Measurements from ENCODE around the gene SDK2. TPM values are rescaled to one million over a fixed set of nuclear protein-coding genes. Genes with fewer than 3 reads are reported as not detected.

Gene SDK2
- total and polyA plus RNA-seq, 9 of the 15 experiments (the other 6 are each of a cell fraction or from before 2014, with no cell fraction given) = 0.04 TPM; not detected in 8

DNA sequence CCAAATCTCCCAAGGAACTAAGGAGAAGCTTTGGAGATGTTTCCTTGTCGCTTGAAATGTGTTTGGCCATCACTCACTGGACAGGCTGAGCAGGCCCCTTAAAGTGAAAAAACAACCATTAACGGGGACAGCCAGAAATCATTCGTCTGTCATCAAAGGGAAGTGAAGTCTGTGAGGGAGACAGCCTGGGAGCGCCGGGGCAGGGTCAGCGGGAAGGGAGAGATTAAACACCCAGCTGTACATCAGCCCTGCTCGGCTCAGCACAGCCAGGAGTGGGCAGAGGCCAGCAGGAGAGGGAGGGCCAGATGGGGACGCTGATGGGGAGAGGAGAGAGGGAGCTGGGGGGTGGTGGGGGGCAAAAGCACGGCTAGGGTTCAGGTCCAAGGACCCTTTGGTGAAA, 105.1 kb downstream of the SDK2 start (continued):
- TF ChIP-seq, protein P1, sequence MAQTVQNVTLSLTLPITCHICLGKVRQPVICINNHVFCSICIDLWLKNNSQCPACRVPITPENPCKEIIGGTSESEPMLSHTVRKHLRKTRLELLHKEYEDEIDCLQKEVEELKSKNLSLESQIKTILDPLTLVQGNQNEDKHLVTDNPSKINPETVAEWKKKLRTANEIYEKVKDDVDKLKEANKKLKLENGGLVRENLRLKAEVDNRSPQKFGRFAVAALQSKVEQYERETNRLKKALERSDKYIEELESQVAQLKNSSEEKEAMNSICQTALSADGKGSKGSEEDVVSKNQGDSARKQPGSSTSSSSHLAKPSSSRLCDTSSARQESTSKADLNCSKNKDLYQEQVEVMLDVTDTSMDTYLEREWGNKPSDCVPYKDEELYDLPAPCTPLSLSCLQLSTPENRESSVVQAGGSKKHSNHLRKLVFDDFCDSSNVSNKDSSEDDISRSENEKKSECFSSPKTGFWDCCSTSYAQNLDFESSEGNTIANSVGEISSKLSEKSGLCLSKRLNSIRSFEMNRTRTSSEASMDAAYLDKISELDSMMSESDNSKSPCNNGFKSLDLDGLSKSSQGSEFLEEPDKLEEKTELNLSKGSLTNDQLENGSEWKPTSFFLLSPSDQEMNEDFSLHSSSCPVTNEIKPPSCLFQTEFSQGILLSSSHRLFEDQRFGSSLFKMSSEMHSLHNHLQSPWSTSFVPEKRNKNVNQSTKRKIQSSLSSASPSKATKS (CRISPR knock-in tag; IDR thresholded peaks at IDR 0.05) = no peak
- TF ChIP-seq, protein P2, sequence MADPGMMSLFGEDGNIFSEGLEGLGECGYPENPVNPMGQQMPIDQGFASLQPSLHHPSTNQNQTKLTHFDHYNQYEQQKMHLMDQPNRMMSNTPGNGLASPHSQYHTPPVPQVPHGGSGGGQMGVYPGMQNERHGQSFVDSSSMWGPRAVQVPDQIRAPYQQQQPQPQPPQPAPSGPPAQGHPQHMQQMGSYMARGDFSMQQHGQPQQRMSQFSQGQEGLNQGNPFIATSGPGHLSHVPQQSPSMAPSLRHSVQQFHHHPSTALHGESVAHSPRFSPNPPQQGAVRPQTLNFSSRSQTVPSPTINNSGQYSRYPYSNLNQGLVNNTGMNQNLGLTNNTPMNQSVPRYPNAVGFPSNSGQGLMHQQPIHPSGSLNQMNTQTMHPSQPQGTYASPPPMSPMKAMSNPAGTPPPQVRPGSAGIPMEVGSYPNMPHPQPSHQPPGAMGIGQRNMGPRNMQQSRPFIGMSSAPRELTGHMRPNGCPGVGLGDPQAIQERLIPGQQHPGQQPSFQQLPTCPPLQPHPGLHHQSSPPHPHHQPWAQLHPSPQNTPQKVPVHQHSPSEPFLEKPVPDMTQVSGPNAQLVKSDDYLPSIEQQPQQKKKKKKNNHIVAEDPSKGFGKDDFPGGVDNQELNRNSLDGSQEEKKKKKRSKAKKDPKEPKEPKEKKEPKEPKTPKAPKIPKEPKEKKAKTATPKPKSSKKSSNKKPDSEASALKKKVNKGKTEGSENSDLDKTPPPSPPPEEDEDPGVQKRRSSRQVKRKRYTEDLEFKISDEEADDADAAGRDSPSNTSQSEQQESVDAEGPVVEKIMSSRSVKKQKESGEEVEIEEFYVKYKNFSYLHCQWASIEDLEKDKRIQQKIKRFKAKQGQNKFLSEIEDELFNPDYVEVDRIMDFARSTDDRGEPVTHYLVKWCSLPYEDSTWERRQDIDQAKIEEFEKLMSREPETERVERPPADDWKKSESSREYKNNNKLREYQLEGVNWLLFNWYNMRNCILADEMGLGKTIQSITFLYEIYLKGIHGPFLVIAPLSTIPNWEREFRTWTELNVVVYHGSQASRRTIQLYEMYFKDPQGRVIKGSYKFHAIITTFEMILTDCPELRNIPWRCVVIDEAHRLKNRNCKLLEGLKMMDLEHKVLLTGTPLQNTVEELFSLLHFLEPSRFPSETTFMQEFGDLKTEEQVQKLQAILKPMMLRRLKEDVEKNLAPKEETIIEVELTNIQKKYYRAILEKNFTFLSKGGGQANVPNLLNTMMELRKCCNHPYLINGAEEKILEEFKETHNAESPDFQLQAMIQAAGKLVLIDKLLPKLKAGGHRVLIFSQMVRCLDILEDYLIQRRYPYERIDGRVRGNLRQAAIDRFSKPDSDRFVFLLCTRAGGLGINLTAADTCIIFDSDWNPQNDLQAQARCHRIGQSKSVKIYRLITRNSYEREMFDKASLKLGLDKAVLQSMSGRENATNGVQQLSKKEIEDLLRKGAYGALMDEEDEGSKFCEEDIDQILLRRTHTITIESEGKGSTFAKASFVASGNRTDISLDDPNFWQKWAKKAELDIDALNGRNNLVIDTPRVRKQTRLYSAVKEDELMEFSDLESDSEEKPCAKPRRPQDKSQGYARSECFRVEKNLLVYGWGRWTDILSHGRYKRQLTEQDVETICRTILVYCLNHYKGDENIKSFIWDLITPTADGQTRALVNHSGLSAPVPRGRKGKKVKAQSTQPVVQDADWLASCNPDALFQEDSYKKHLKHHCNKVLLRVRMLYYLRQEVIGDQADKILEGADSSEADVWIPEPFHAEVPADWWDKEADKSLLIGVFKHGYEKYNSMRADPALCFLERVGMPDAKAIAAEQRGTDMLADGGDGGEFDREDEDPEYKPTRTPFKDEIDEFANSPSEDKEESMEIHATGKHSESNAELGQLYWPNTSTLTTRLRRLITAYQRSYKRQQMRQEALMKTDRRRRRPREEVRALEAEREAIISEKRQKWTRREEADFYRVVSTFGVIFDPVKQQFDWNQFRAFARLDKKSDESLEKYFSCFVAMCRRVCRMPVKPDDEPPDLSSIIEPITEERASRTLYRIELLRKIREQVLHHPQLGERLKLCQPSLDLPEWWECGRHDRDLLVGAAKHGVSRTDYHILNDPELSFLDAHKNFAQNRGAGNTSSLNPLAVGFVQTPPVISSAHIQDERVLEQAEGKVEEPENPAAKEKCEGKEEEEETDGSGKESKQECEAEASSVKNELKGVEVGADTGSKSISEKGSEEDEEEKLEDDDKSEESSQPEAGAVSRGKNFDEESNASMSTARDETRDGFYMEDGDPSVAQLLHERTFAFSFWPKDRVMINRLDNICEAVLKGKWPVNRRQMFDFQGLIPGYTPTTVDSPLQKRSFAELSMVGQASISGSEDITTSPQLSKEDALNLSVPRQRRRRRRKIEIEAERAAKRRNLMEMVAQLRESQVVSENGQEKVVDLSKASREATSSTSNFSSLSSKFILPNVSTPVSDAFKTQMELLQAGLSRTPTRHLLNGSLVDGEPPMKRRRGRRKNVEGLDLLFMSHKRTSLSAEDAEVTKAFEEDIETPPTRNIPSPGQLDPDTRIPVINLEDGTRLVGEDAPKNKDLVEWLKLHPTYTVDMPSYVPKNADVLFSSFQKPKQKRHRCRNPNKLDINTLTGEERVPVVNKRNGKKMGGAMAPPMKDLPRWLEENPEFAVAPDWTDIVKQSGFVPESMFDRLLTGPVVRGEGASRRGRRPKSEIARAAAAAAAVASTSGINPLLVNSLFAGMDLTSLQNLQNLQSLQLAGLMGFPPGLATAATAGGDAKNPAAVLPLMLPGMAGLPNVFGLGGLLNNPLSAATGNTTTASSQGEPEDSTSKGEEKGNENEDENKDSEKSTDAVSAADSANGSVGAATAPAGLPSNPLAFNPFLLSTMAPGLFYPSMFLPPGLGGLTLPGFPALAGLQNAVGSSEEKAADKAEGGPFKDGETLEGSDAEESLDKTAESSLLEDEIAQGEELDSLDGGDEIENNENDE (IDR thresholded peaks at IDR 0.05; ENCODE audit: low read depth, low read length) = no peak
- TF ChIP-seq, protein P3, sequence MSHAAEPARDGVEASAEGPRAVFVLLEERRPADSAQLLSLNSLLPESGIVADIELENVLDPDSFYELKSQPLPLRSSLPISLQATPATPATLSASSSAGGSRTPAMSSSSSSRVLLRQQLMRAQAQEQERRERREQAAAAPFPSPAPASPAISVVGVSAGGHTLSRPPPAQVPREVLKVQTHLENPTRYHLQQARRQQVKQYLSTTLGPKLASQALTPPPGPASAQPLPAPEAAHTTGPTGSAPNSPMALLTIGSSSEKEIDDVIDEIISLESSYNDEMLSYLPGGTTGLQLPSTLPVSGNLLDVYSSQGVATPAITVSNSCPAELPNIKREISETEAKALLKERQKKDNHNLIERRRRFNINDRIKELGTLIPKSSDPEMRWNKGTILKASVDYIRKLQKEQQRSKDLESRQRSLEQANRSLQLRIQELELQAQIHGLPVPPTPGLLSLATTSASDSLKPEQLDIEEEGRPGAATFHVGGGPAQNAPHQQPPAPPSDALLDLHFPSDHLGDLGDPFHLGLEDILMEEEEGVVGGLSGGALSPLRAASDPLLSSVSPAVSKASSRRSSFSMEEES (CRISPR knock-in tag; IDR thresholded peaks at IDR 0.05) = no peak
- TF ChIP-seq, protein P4, sequence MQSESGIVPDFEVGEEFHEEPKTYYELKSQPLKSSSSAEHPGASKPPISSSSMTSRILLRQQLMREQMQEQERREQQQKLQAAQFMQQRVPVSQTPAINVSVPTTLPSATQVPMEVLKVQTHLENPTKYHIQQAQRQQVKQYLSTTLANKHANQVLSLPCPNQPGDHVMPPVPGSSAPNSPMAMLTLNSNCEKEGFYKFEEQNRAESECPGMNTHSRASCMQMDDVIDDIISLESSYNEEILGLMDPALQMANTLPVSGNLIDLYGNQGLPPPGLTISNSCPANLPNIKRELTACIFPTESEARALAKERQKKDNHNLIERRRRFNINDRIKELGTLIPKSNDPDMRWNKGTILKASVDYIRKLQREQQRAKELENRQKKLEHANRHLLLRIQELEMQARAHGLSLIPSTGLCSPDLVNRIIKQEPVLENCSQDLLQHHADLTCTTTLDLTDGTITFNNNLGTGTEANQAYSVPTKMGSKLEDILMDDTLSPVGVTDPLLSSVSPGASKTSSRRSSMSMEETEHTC (IDR thresholded peaks at IDR 0.05) = no peak
- TF ChIP-seq, protein P5, sequence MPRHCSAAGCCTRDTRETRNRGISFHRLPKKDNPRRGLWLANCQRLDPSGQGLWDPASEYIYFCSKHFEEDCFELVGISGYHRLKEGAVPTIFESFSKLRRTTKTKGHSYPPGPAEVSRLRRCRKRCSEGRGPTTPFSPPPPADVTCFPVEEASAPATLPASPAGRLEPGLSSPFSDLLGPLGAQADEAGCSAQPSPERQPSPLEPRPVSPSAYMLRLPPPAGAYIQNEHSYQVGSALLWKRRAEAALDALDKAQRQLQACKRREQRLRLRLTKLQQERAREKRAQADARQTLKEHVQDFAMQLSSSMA (CRISPR knock-in tag; IDR thresholded peaks at IDR 0.05) = no peak
- no peak for TF ChIP-seq GTF2A2 (tag; IDR thresholded peaks at IDR 0.05)

Data from K562 (cell line).